Naive thymus-derived CD4-positive, alpha-beta T cell (primary cell): ENCODE data around the gene MYO1F. TPM values are rescaled to one million over a fixed set of nuclear protein-coding genes. Genes with fewer than 3 reads are reported as not detected.

ENCODE experiments used
- ATAC-seq: fragments of 150-1000 bp; cut with Tn5 transposase; 2 replicates; pipeline ENCODE4 v1.10.0; 2021; ENCODE audit warnings: mild to moderate bottlenecking, moderate library complexity
- CTCF ChIA-PET: fragments of 350-600 bp; sonication (Branson Sonifier 250); formaldehyde crosslinking; loops from one replicate; lab custom pipeline; 2021; ENCODE audit warnings: antibody characterized with exemption; lab: Charles Lee
- POLR2A ChIA-PET: fragments of 350-600 bp; sonication (Branson Sonifier 250); formaldehyde crosslinking; loops from one replicate; lab custom pipeline; 2021; ENCODE audit warnings: antibody characterized with exemption, inconsistent platforms; lab: Charles Lee
- DNase-seq, 9 donors: peaks; one replicate each; pipeline versions ENCODE4 v3.0.0 to v3.0.0-alpha.2; 2020 to 2022; ENCODE audit warnings: mixed read lengths in 1 of 9
- H3K27ac ChIP-seq: one replicate; pipeline ENCODE4 v1.7.0; 2013; ENCODE audit warnings: mild to moderate bottlenecking, low read depth, low read length, moderate library complexity
- H3K27me3 ChIP-seq, 2 donors: one replicate each; pipeline ENCODE4 v1.7.0; 2013; ENCODE audit warnings: low read length in 2 of 2, mild to moderate bottlenecking in 2 of 2, moderate library complexity in 2 of 2; ENCODE audit not compliant: control insufficient read depth in 2 of 2, insufficient read depth in 2 of 2
- H3K36me3 ChIP-seq, 3 experiments: 1 replicate in 2 of 3; 2 replicates in 1 of 3; pipeline ENCODE4 v1.7.0; 2013; ENCODE audit warnings: low read length in 3 of 3, mild to moderate bottlenecking in 3 of 3, moderate library complexity in 1 of 3; ENCODE audit not compliant: insufficient read depth in 3 of 3, control insufficient read depth in 2 of 3
- H3K4me1 ChIP-seq, 2 donors: one replicate each; pipeline ENCODE4 v1.7.0; 2013; ENCODE audit warnings: low read length in 2 of 2, mild to moderate bottlenecking in 2 of 2, moderate library complexity in 1 of 2; ENCODE audit not compliant: control insufficient read depth in 2 of 2, insufficient read depth in 2 of 2
- H3K4me3 ChIP-seq: 2 replicates; pipeline ENCODE4 v1.7.0; 2013; ENCODE audit warnings: mild to moderate bottlenecking, low read length
- H3K9me3 ChIP-seq, 3 experiments: 1 replicate in 2 of 3; 2 replicates in 1 of 3; pipeline ENCODE4 v1.7.0; 2013; ENCODE audit warnings: low read length in 3 of 3; ENCODE audit not compliant: control insufficient read depth in 2 of 3
- H3K27ac Mint-ChIP-seq, 9 donors: one replicate each; pipeline ENCODE4 v1.8.0; 2020 to 2022; ENCODE audit warnings: mixed read lengths in 9 of 9, mild to moderate bottlenecking in 8 of 9, moderate library complexity in 5 of 9, inconsistent platforms in 2 of 9
- H3K27me3 Mint-ChIP-seq, 5 donors: one replicate each; pipeline ENCODE4 v1.8.0; 2021 to 2022; ENCODE audit warnings: mixed read lengths in 5 of 5, mild to moderate bottlenecking in 1 of 5
- H3K36me3 Mint-ChIP-seq, 5 donors: one replicate each; pipeline ENCODE4 v1.8.0; 2020 to 2022; ENCODE audit warnings: mixed read lengths in 5 of 5, mild to moderate bottlenecking in 3 of 5, inconsistent platforms in 1 of 5
- H3K4me1 Mint-ChIP-seq, 7 donors: one replicate each; pipeline ENCODE4 v1.8.0; 2020 to 2022; ENCODE audit warnings: mixed read lengths in 7 of 7, mild to moderate bottlenecking in 3 of 7, inconsistent platforms in 1 of 7
- H3K4me3 Mint-ChIP-seq, 10 donors: one replicate each; pipeline ENCODE4 v1.8.0; 2020 to 2022; ENCODE audit warnings: mild to moderate bottlenecking in 10 of 10, mixed read lengths in 10 of 10, moderate library complexity in 6 of 10, inconsistent platforms in 2 of 10
- H3K9me3 Mint-ChIP-seq, 11 donors: one replicate each; pipeline ENCODE4 v1.8.0; 2020 to 2022; ENCODE audit warnings: mixed read lengths in 11 of 11, mild to moderate bottlenecking in 4 of 11, inconsistent platforms in 1 of 11, moderate library complexity in 1 of 11
- intact Hi-C, 2 donors: fragments of 100-400 bp; cut with micrococcal nuclease; formaldehyde crosslinking; loops; one replicate each; pipeline ENCODE4 v1.15.1; 2023
- polyA plus RNA-seq, 2 donors: library from polyadenylated mRNA; unstranded; fragments of 300-500 nt; fragmentation: Illumina TruSeq; gene quantifications; one replicate each; pipeline ENCODE4 v1.2.3, GENCODE V29; 2021
- total RNA-seq, 6 experiments: library from RNA in 5 of 6; stranded (reverse) in 5 of 6; gene quantifications; 1 replicate in 5 of 6; 2 replicates in 1 of 6; pipeline ENCODE4 v1.2.3 and lab custom pipeline; 2021 to 2026

Gene MYO1F
- total and polyA plus RNA-seq, 7 experiments from 2014 or later = 0.83 to 472 (median 26.7) TPM

- intact Hi-C loops = no loop called here
- CTCF ChIA-PET = interaction anchor here (1.3 to 1.5 kb wide), 2 partner anchors 34 to 35 kb away, joined by 4 read pairs; partner anchors contain the start of gene MYO1F
- H3K36me3 ChIP-seq = peaks cover 0 to 6% (median 0%) of the 10 kb centered on the region in 3 experiments
Observed at GRCh38 chr19:8544168-8544567, 33.1 kb downstream of the MYO1F start.

GRCh38 chr19:8539621-8540149, 37.6 kb downstream of the MYO1F start:
- POLR2A ChIA-PET = no interaction called here
- Mint-ChIP-seq H3K4me3 (no peak overlapping the region), H3K27ac (no peak overlapping the region), H3K9me3 (no peaks in the 10 kb centered on the region), H3K4me1 (peaks cover 0 to 8% (median 0%) of the 10 kb centered on the region in 7 donors), H3K27me3 (no peaks in the 10 kb centered on the region), H3K36me3 (peaks cover 0 to 32% (median 0%) of the 10 kb centered on the region in 5 donors)
- intact Hi-C loops = no loop called here
- DNase-seq = no peak
- H3K9me3 ChIP-seq = no peaks in the 10 kb centered on the region
- H3K27ac ChIP-seq = no peak overlapping the region
- peaks cover 0 to 6% (median 0%) of the 10 kb centered on the region in 3 experiments for H3K36me3 ChIP-seq
- ATAC-seq = no peak
- no peaks in the 10 kb centered on the region for H3K4me1 ChIP-seq
- H3K27me3 ChIP-seq = no peaks in the 10 kb centered on the region
- no peak overlapping the region for H3K4me3 ChIP-seq
- CTCF ChIA-PET = interaction anchor here (0.7 to 1.4 kb wide), 2 partner anchors 38 to 67 kb away, joined by 3 to 5 read pairs; partner anchors contain the start of gene MYO1F

More at GRCh38 chr19:8544168-8544567, 33.1 kb downstream of the MYO1F start:
- Mint-ChIP-seq H3K36me3 (peaks cover 0 to 24% (median 0%) of the 10 kb centered on the region in 5 donors), H3K9me3 (no peaks in the 10 kb centered on the region), H3K27ac (no peak overlapping the region), H3K27me3 (no peaks in the 10 kb centered on the region), H3K4me1 (peaks cover 0 to 5% (median 0%) of the 10 kb centered on the region in 7 donors), H3K4me3 (no peak overlapping the region)
- Histone ChIP-seq H3K4me1 (no peaks in the 10 kb centered on the region), H3K9me3 (no peaks in the 10 kb centered on the region), H3K27me3 (no peaks in the 10 kb centered on the region), H3K4me3 (no peak overlapping the region), H3K27ac (no peak overlapping the region)
- POLR2A ChIA-PET = interaction anchor here (2.0 kb wide), 1 partner anchor 27 kb away, joined by 5 read pairs; no protein-coding TSS in a partner anchor
- no peak for ATAC-seq
- DNase-seq = no peak

DNA sequence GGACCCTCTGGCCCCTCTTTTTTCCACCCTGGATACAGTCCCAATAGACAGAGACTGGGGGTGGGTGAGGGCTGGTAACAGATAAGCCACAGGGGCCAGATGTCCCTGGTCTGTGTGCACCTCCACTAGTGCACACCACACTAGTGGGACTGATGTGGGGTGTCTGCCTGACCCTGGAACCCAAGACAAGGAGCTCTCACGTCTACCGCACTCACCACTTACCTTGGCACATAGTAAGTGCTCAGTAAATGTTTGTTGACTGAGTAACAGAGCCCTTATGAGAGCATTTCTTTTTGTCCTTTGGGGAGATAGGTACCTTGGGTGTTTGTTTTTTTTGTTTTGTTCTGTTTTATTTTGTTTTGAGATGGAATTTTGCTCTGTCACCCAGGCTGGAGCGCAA, 40.1 kb downstream of the MYO1F start:
- intact Hi-C loops = no loop called here
- Mint-ChIP-seq H3K4me1 (peaks cover 0 to 8% (median 1%) of the 10 kb centered on the region in 7 donors), H3K9me3 (no peaks in the 10 kb centered on the region), H3K27me3 (no peaks in the 10 kb centered on the region), H3K4me3 (no peak overlapping the region), H3K36me3 (peaks cover 0 to 34% (median 0%) of the 10 kb centered on the region in 5 donors), H3K27ac (no peak overlapping the region)
- Histone ChIP-seq H3K9me3 (no peaks in the 10 kb centered on the region), H3K27ac (no peak overlapping the region), H3K27me3 (no peaks in the 10 kb centered on the region), H3K36me3 (peaks cover 0 to 12% (median 0%) of the 10 kb centered on the region in 3 experiments), H3K4me3 (no peak overlapping the region), H3K4me1 (no peaks in the 10 kb centered on the region)
- ChIA-PET CTCF (interaction anchor here (1.0 kb wide), 1 partner anchor 42 kb away, joined by 3 read pairs; no protein-coding TSS in a partner anchor), POLR2A (interaction anchor here (0.7 to 2.8 kb wide), 2 partner anchors 16 to 65 kb away, joined by 3 to 6 read pairs; no protein-coding TSS in a partner anchor)
- no peak for ATAC-seq
- no peak for DNase-seq

- Histone ChIP-seq H3K9me3 (no peaks in the 10 kb centered on the region), H3K36me3 (peaks cover 0 to 6% (median 0%) of the 10 kb centered on the region in 3 experiments), H3K27ac (no peak overlapping the region), H3K27me3 (no peaks in the 10 kb centered on the region), H3K4me1 (no peaks in the 10 kb centered on the region), H3K4me3 (no peak overlapping the region)
- ChIA-PET POLR2A (no interaction called here), CTCF (no interaction called here)
- intact Hi-C loops = no loop called here
- peak overlapping the region in 1 of 9 donors; percentile 71 for H3K27ac Mint-ChIP-seq
- DNase-seq (no peak), ATAC-seq (no peak)
- no peaks in the 10 kb centered on the region for H3K27me3 Mint-ChIP-seq
- H3K4me1 Mint-ChIP-seq = peaks cover 0 to 8% (median 3%) of the 10 kb centered on the region in 7 donors
- no peak overlapping the region for H3K4me3 Mint-ChIP-seq
- peaks cover 0 to 37% (median 0%) of the 10 kb centered on the region in 5 donors for H3K36me3 Mint-ChIP-seq
- no peaks in the 10 kb centered on the region for H3K9me3 Mint-ChIP-seq
Observed at GRCh38 chr19:8536282-8536681, 41.0 kb downstream of the MYO1F start.

- H3K36me3 Mint-ChIP-seq = peaks cover 0 to 56% (median 0%) of the 10 kb centered on the region in 5 donors
- H3K4me1 ChIP-seq = peaks cover 0 to 11% of the 10 kb centered on the region in 2 donors
Observed at GRCh38 chr19:8532225-8532624, 45.0 kb downstream of the MYO1F start.

GRCh38 chr19:8531470-8531869, 45.8 kb downstream of the MYO1F start:
- peaks cover 9 to 27% (median 20%) of the 10 kb centered on the region in 7 donors for H3K4me1 Mint-ChIP-seq
- H3K27ac Mint-ChIP-seq = no peak overlapping the region
- Histone ChIP-seq H3K9me3 (no peaks in the 10 kb centered on the region), H3K36me3 (peaks cover 0 to 34% (median 0%) of the 10 kb centered on the region in 3 experiments), H3K27ac (no peak overlapping the region), H3K27me3 (no peaks in the 10 kb centered on the region), H3K4me3 (no peak overlapping the region), H3K4me1 (peaks cover 0 to 11% of the 10 kb centered on the region in 2 donors)
- H3K27me3 Mint-ChIP-seq = no peaks in the 10 kb centered on the region
- POLR2A ChIA-PET = interaction anchor here (1.0 to 1.3 kb wide), 2 partner anchors 13 to 17 kb away, joined by 4 to 6 read pairs; partner anchors contain the start of gene ZNF414
- peaks cover 0 to 56% (median 0%) of the 10 kb centered on the region in 5 donors for H3K36me3 Mint-ChIP-seq
- ATAC-seq (no peak), DNase-seq (no peak)
- intact Hi-C loops = no loop called here
- CTCF ChIA-PET = interaction anchor here (0.9 to 1.0 kb wide), 2 partner anchors 14 to 50 kb away, joined by 3 to 7 read pairs; no protein-coding TSS in a partner anchor
- H3K9me3 Mint-ChIP-seq = no peaks in the 10 kb centered on the region
- H3K4me3 Mint-ChIP-seq = no peak overlapping the region

More at GRCh38 chr19:8532225-8532624, 45.0 kb downstream of the MYO1F start:
- Mint-ChIP-seq H3K27me3 (no peaks in the 10 kb centered on the region), H3K4me1 (peaks cover 5 to 25% (median 15%) of the 10 kb centered on the region in 7 donors), H3K9me3 (no peaks in the 10 kb centered on the region), H3K4me3 (no peak overlapping the region), H3K27ac (peak overlapping the region in 3 of 9 donors; percentile 8 to 48 (median 13))
- DNase-seq (no peak), ATAC-seq (no peak)
- intact Hi-C loops = no loop called here
- no peaks in the 10 kb centered on the region for H3K27me3 ChIP-seq
- no peak overlapping the region for H3K27ac ChIP-seq
- H3K9me3 ChIP-seq = no peaks in the 10 kb centered on the region
- H3K36me3 ChIP-seq = peaks cover 0 to 30% (median 0%) of the 10 kb centered on the region in 3 experiments
- ChIA-PET CTCF (interaction anchor here (0.9 kb wide), 1 partner anchor 49 kb away, joined by 7 read pairs; no protein-coding TSS in a partner anchor), POLR2A (interaction anchor here (0.7 kb wide), 1 partner anchor 46 kb away, joined by 4 read pairs; no protein-coding TSS in a partner anchor)
- H3K4me3 ChIP-seq = no peak overlapping the region
